Peyer's patch (tissue), 4 donors: ENCODE data around the gene ZBTB38.

Experiments used
- POLR2A ChIP-seq, 2 donors: fragments of 450-650 bp; IDR thresholded peaks; one replicate each; pipeline ENCODE4 v1.5.1; 2017; ENCODE audit warnings: antibody characterized with exemption in 2 of 2, mild to moderate bottlenecking in 2 of 2, moderate library complexity in 2 of 2
- TF ChIP-seq, protein P1 (sequence below), 6 experiments: fragments of 450-650 bp in 4 of 6; fragments of 200-600 bp in 2 of 6; sonication (generic) in 1 of 6; IDR thresholded peaks; one replicate each; pipeline ENCODE4 v1.5.1; 2017 to 2019; ENCODE audit warnings: antibody characterized with exemption in 6 of 6, mild to moderate bottlenecking in 3 of 6, moderate library complexity in 1 of 6

DNA sequence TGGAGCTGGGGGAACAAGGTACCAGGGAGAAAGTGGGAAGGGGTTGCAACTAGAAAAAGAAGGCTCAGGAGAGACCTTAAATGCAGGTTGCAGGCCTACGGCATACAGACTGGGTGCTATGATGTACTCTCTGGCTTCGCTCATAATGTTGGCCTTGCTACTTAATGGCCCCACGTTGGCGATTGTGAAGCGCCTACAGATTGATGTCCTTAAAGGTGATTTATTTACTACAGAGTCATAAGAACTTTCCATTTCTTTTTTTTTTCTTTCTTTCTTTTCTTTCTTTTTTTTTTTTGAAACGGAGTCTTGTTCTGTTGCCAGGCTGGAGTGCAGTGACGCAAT, 25.4 kb downstream of the ZBTB38 start:
- TF ChIP-seq, protein P1, sequence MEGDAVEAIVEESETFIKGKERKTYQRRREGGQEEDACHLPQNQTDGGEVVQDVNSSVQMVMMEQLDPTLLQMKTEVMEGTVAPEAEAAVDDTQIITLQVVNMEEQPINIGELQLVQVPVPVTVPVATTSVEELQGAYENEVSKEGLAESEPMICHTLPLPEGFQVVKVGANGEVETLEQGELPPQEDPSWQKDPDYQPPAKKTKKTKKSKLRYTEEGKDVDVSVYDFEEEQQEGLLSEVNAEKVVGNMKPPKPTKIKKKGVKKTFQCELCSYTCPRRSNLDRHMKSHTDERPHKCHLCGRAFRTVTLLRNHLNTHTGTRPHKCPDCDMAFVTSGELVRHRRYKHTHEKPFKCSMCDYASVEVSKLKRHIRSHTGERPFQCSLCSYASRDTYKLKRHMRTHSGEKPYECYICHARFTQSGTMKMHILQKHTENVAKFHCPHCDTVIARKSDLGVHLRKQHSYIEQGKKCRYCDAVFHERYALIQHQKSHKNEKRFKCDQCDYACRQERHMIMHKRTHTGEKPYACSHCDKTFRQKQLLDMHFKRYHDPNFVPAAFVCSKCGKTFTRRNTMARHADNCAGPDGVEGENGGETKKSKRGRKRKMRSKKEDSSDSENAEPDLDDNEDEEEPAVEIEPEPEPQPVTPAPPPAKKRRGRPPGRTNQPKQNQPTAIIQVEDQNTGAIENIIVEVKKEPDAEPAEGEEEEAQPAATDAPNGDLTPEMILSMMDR (IDR thresholded peaks at IDR 0.05), result no peak
- no peak for TF ChIP-seq POLR2A (IDR thresholded peaks at IDR 0.05)
